Heart left ventricle (tissue), 16 donors: ENCODE data around the gene ZFPM1. TPM values are rescaled to one million over a fixed set of nuclear protein-coding genes. Genes with fewer than 3 reads are reported as not detected.

Experiments
- ATAC-seq, 4 donors: fragments of 200-7000 bp; cut with Tn5 transposase; one replicate each; pipeline ENCODE4 v1.9.1; 2020 to 2022; ENCODE audit warnings: moderate library complexity in 4 of 4, mild to moderate bottlenecking in 3 of 4, moderate number of reproducible peaks in 1 of 4
- DNase-seq, 5 donors: peaks; one replicate each; pipeline ENCODE4 v3.0.0-alpha.2; 2020
- H3K27ac ChIP-seq, 12 donors: fragments of 200-600 bp; sonication (generic) in 4 of 12; one replicate each; pipeline versions ENCODE4 v1.5.0 to v1.8.0; 2016 to 2022; ENCODE audit warnings: mild to moderate bottlenecking in 2 of 12
- H3K27me3 ChIP-seq, 9 donors: fragments of 200-600 bp; sonication (generic) in 2 of 9; one replicate each; pipeline versions ENCODE4 v1.5.1 to v1.8.0; 2016 to 2022; ENCODE audit warnings: mild to moderate bottlenecking in 3 of 9
- H3K36me3 ChIP-seq, 9 donors: fragments of 200-600 bp; sonication (generic) in 2 of 9; one replicate each; pipeline versions ENCODE4 v1.5.0 to v1.8.0; 2018 to 2022; ENCODE audit warnings: mild to moderate bottlenecking in 2 of 9
- H3K4me1 ChIP-seq, 12 donors: fragments of 200-600 bp; sonication (generic) in 4 of 12; one replicate each; pipeline versions ENCODE4 v1.5.0 to v1.8.0; 2016 to 2022; ENCODE audit warnings: mild to moderate bottlenecking in 3 of 12
- H3K4me3 ChIP-seq, 12 donors: fragments of 200-600 bp; sonication (generic) in 4 of 12; one replicate each; pipeline versions ENCODE4 v1.5.0 to v1.8.0; 2017 to 2022; ENCODE audit warnings: mild to moderate bottlenecking in 9 of 12, moderate library complexity in 4 of 12
- H3K9me3 ChIP-seq, 12 donors: fragments of 200-600 bp; sonication (generic) in 4 of 12; one replicate each; pipeline versions ENCODE4 v1.5.0 to v1.8.0; 2016 to 2022; ENCODE audit warnings: mild to moderate bottlenecking in 1 of 12
- CTCF ChIP-seq, 12 donors: fragments of 200-600 bp; sonication (generic) in 4 of 12; IDR thresholded peaks; one replicate each; pipeline versions ENCODE4 v1.5.0 to v1.8.0; 2018 to 2022; ENCODE audit warnings: antibody characterized with exemption in 12 of 12, mild to moderate bottlenecking in 5 of 12
- POLR2A ChIP-seq, 2 donors: fragments of 450-650 bp; IDR thresholded peaks; one replicate each; pipeline ENCODE4 v1.6.1; 2017; ENCODE audit warnings: antibody characterized with exemption in 2 of 2, mild to moderate bottlenecking in 2 of 2, moderate library complexity in 2 of 2
- WGBS, 4 donors: extraction: QIAGEN DNeasy Blood & Tissue Kit in 2 of 4; methylation state at CpG; one replicate each; pipeline versions ENCODE4 v1.1.5 to v1.1.7; 2013 to 2018; 5-methylcytosine and 5-hydroxymethylcytosine counted together
- intact Hi-C, 10 donors: fragments of 100-400 bp; cut with DNase I; formaldehyde crosslinking; loops; one replicate each; pipeline versions ENCODE4 v1.11.1 to v1.14.2; 2022
- polyA plus RNA-seq, 2 donors: library from polyadenylated mRNA; stranded (reverse); fragments of 200-250 nt; gene quantifications; one replicate each; pipeline ENCODE4 v1.2.3, GENCODE V29; 2013
- total RNA-seq, 9 donors: library from RNA; depleted of rRNA in 2 of 9; stranded (reverse); fragments of >200 nt in 2 of 9; fragmentation: NEBNext Ultra II Directional in 3 of 9; extraction: Animal tissue kit (Norgen Biotek cat#: 25700) in 3 of 9; gene quantifications; one replicate each; pipeline versions ENCODE4 v1.1.0 to v1.2.4, GENCODE V29; 2016 to 2023
- donor health status: ischemic (EF 13 %, LVEDD 7.1; RV severe dilation, severe dysfunction).
- donor health status: healthy with polysubstance abuse.
- donor health status: DM: no; HTN: yes; CAD: no.
- donor health status: DM: no; HTN: no; CAD: no.
- donor health status: ischemic (EF 25% LVEDD 6.9; RV normal size, moderate dysfunction).
- donor health status: ischemic (EF 25% LVEDD 5.7; RV mildly dilated, moderate dysfunction).
- donor health status: healthy.
- donor health status: DM: yes; HTN: yes; CAD: no.
- donor health status: ischemic (EF 35%, LVEDD 5.7; RV mildly dilated, moderate dysfunction).
- donor health status: nonischemic (EF 11% LVEDD 7.7; RV severe dilation, severe dysfunction).
- donor health status: DM: yes; HTN: yes; CAD: no.
- donor health status: PGD.
- donor health status: ischemic (EF 29% LVEDD 5.4; RV normal size, mild dysfunction).
- donor health status: nonischemic (EF 23%, LVEDD 6.1; RV moderate dilation, normal function).

ZFPM1 gene
- total and polyA plus RNA-seq, 11 donors = 1.3 to 6.3 (median 4.1) TPM

- ATAC-seq = no peak
- Histone ChIP-seq H3K9me3 (no peaks in the 10 kb centered on the region), H3K4me1 (peaks cover 0 to 26% (median 10%) of the 10 kb centered on the region in 12 donors), H3K27ac (no peak overlapping the region), H3K4me3 (no peak overlapping the region), H3K36me3 (no peaks in the 10 kb centered on the region), H3K27me3 (no peaks in the 10 kb centered on the region)
- DNase-seq = no peak
- WGBS, 4 donors = 84 to 93% (median 91%) methylated on average over 5 to 10 of the region's 10 CpGs
- TF ChIP-seq CTCF (IDR thresholded peaks at IDR 0.05) (no peak), POLR2A (IDR thresholded peaks at IDR 0.05) (no peak)
- intact Hi-C loops = no loop called here
Observed at GRCh38 chr16:88503374-88503770, 50.3 kb downstream of the ZFPM1 start.

- TF ChIP-seq POLR2A (IDR thresholded peaks at IDR 0.05) (no peak), CTCF (IDR thresholded peaks at IDR 0.05) (no peak)
- WGBS, 4 donors = 91 to 97% (median 96%) methylated on average over 11 to 13 of the region's 13 CpGs
- no peak overlapping the region for H3K4me3 ChIP-seq
Observed at GRCh38 chr16:88503771-88504488, 50.9 kb downstream of the ZFPM1 start.

GRCh38 chr16:88504489-88505404 lies 51.7 kb downstream of the ZFPM1 start:
- 84 to 88% (median 87%) methylated on average over 13 to 28 of the region's 28 CpGs for WGBS, 4 donors
- Histone ChIP-seq H3K27me3 (no peaks in the 10 kb centered on the region), H3K27ac (no peak overlapping the region), H3K4me1 (peaks cover 0 to 15% (median 5%) of the 10 kb centered on the region in 12 donors), H3K36me3 (no peaks in the 10 kb centered on the region), H3K4me3 (no peak overlapping the region), H3K9me3 (no peaks in the 10 kb centered on the region)
- ATAC-seq = no peak
- no peak for DNase-seq
- no peak for TF ChIP-seq POLR2A (IDR thresholded peaks at IDR 0.05)
- TF ChIP-seq CTCF (IDR thresholded peaks at IDR 0.05) = no peak
- intact Hi-C loops = no loop called here

More at GRCh38 chr16:88503771-88504488, 50.9 kb downstream of the ZFPM1 start:
- intact Hi-C loops = no loop called here
- ATAC-seq = no peak
- Histone ChIP-seq H3K9me3 (no peaks in the 10 kb centered on the region), H3K36me3 (no peaks in the 10 kb centered on the region), H3K4me1 (peaks cover 0 to 23% (median 10%) of the 10 kb centered on the region in 12 donors), H3K27ac (no peak overlapping the region), H3K27me3 (no peaks in the 10 kb centered on the region)
- DNase-seq = no peak
